Trophoblast cell (in vitro differentiated cells and primary cell): ENCODE measurements around the gene RNF114.

ENCODE experiments used
- DNase-seq, 2 donors: peaks; one replicate each; pipeline ENCODE4 v3.0.0-alpha.2; 2016
- H2AFZ ChIP-seq: 2 replicates; pipeline ENCODE4 v1.6.1; 2013; ENCODE audit warnings: low read length, moderate library complexity, mild to moderate bottlenecking; ENCODE audit not compliant: insufficient read depth, poor library complexity
- H2AK5ac ChIP-seq: 2 replicates; pipeline ENCODE4 v1.6.1; 2013; ENCODE audit warnings: mild to moderate bottlenecking, low read length
- H2BK120ac ChIP-seq: 2 replicates; pipeline ENCODE4 v1.6.1; 2013; ENCODE audit warnings: low read length, mild to moderate bottlenecking, moderate library complexity; ENCODE audit not compliant: insufficient read depth, poor library complexity
- H2BK12ac ChIP-seq: 2 replicates; pipeline ENCODE4 v1.6.1; 2013; ENCODE audit warnings: mild to moderate bottlenecking, low read length, moderate library complexity
- H2BK5ac ChIP-seq: 2 replicates; pipeline ENCODE4 v1.6.1; 2013; ENCODE audit warnings: low read length, low read depth, moderate library complexity, mild to moderate bottlenecking; ENCODE audit not compliant: poor library complexity
- H3K14ac ChIP-seq: 2 replicates; pipeline ENCODE4 v1.6.1; 2013; ENCODE audit warnings: mild to moderate bottlenecking, low read length
- H3K18ac ChIP-seq: 2 replicates; pipeline ENCODE4 v1.6.1; 2013; ENCODE audit warnings: mild to moderate bottlenecking, low read length
- H3K23ac ChIP-seq: 2 replicates; pipeline ENCODE4 v1.6.1; 2013; ENCODE audit warnings: low read length
- H3K27ac ChIP-seq: 2 replicates; pipeline ENCODE4 v1.5.1; 2013; ENCODE audit warnings: low read depth, mild to moderate bottlenecking, inconsistent platforms, low read length, moderate library complexity
- H3K27me3 ChIP-seq: 2 replicates; pipeline ENCODE4 v1.6.1; 2013; ENCODE audit warnings: inconsistent platforms, mild to moderate bottlenecking, low read length, moderate library complexity; ENCODE audit not compliant: insufficient read depth
- H3K36me3 ChIP-seq, 2 experiments: 1 replicate in 1 of 2; 2 replicates in 1 of 2; pipeline ENCODE4 v1.6.1; 2013; ENCODE audit warnings: low read length in 2 of 2, mild to moderate bottlenecking in 2 of 2, moderate library complexity in 1 of 2; ENCODE audit not compliant: insufficient read depth in 2 of 2, control insufficient read depth in 1 of 2
- H3K4ac ChIP-seq: 2 replicates; pipeline ENCODE4 v1.6.1; 2013; ENCODE audit warnings: low read depth, mild to moderate bottlenecking, low read length, moderate library complexity
- H3K4me1 ChIP-seq, 2 experiments: 1 replicate in 1 of 2; 2 replicates in 1 of 2; pipeline ENCODE4 v1.6.1; 2013; ENCODE audit warnings: low read length in 2 of 2, mild to moderate bottlenecking in 2 of 2, moderate library complexity in 1 of 2; ENCODE audit not compliant: insufficient read depth in 2 of 2, control insufficient read depth in 1 of 2
- H3K4me2 ChIP-seq: 2 replicates; pipeline ENCODE4 v1.6.1; 2013; ENCODE audit warnings: inconsistent platforms, mild to moderate bottlenecking, low read length, moderate library complexity
- H3K4me3 ChIP-seq: 2 replicates; pipeline ENCODE4 v1.5.1; 2013; ENCODE audit warnings: mild to moderate bottlenecking, low read depth, low read length, inconsistent platforms
- H3K79me1 ChIP-seq: one replicate; pipeline ENCODE4 v1.6.1; 2013; ENCODE audit warnings: low read length
- H3K79me2 ChIP-seq: 2 replicates; pipeline ENCODE4 v1.6.1; 2013; ENCODE audit warnings: low read length, mild to moderate bottlenecking; ENCODE audit not compliant: control insufficient read depth, insufficient read depth, poor library complexity
- H3K9ac ChIP-seq: 2 replicates; pipeline ENCODE4 v1.6.1; 2013; ENCODE audit warnings: mild to moderate bottlenecking, low read length
- H3K9me3 ChIP-seq: 2 replicates; pipeline ENCODE4 v1.6.1; 2013; ENCODE audit warnings: low read depth, mild to moderate bottlenecking, control low read depth, inconsistent platforms, low read length; ENCODE audit not compliant: insufficient read depth
- H4K12ac ChIP-seq: 2 replicates; pipeline ENCODE4 v1.6.1; 2013; ENCODE audit warnings: low read depth, mild to moderate bottlenecking, low read length, moderate library complexity
- H4K8ac ChIP-seq: 2 replicates; pipeline ENCODE4 v1.6.1; 2013; ENCODE audit warnings: low read depth, mild to moderate bottlenecking, low read length, moderate library complexity
- H4K91ac ChIP-seq: one replicate; pipeline ENCODE4 v1.6.1; 2013; ENCODE audit warnings: low read depth, mild to moderate bottlenecking, low read length, moderate library complexity
- WGBS: extraction: QIAGEN DNeasy Blood & Tissue Kit; methylation state at CpG from one replicate; pipeline ENCODE4 v1.1.7; 2013; ENCODE audit warnings: missing lambda C conversion rate; ENCODE audit not compliant: insufficient read length, insufficient coverage; ENCODE audit errors: extremely low coverage; 5-methylcytosine and 5-hydroxymethylcytosine counted together

RNF114 gene

DNA sequence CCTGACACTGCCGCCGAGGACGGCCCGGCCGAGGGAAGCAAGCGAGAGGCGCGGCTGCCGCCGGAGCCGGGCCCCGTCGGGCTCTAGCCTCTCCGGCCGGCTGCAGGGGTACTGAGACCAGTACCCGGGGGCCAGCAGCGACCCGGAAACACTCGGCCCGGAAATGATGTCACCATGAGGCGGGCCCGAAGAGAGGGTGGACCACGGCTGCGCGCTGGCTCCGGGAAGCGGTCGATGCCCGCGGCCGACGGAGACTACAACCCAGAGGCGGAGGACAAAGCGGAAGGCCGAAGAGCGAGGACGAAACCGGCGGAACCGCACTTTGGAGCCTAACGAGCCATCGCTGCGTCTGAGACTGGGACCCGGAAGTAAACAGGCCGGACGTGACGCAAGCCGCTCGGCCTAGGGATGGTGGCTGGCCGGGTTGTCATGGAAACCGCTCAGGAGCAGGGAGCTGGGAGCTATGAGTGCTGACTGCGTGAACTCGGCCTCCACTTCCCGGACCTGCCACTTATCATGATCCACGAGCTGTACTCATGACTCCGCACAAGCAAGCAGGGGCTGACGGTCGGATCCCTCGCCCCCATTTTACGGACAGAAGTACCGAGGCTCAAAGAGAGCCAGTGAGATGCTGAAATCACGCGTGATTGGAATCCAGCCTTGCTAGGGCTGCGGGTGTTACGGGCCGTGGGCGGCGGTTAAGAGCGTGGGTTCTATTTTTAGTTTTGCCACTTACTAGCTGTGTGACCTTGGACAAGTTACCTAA is 20.6 kb upstream of the RNF114 start, which contains the start of gene SPATA2:
TSS of gene SPATA2 (minus strand) at position 150 of the 766 bp plus-strand sequence. CDS start 7,039 bp downstream, outside the sequence.
- no peak within 1 kb of the TSS for H3K23ac ChIP-seq
- peak; percentile 96 to 98 for DNase-seq
- WGBS: no CpG with 5 or more reads among the region's 69 CpGs
- H3K4me1 ChIP-seq: peaks cover 6 to 9% of the 10 kb centered on the region in 2 experiments
- peak within 1 kb of the TSS; percentile 98 for H3K14ac ChIP-seq
- peak within 1 kb of the TSS; percentile 99 for H4K91ac ChIP-seq
- H3K79me2 ChIP-seq: peaks cover 8% of the 10 kb centered on the region
- peak within 1 kb of the TSS; percentile 92 for H3K4me3 ChIP-seq
- no peak within 1 kb of the TSS for H2BK12ac ChIP-seq
- H3K79me1 ChIP-seq: peaks cover 7% of the 10 kb centered on the region
- peak within 1 kb of the TSS; percentile 99 for H2BK5ac ChIP-seq
- H2AK5ac ChIP-seq: peak within 1 kb of the TSS; percentile 13
- peak within 1 kb of the TSS; percentile 100 for H2BK120ac ChIP-seq
- H3K27me3 ChIP-seq: no peaks in the 10 kb centered on the region
- no peaks in the 10 kb centered on the region for H3K36me3 ChIP-seq
- H3K18ac ChIP-seq: peak within 1 kb of the TSS; percentile 91
- peak within 1 kb of the TSS; percentile 98 for H2AFZ ChIP-seq
- peak within 1 kb of the TSS; percentile 83 for H3K4ac ChIP-seq
- H4K8ac ChIP-seq: peak within 1 kb of the TSS; percentile 99
- peak within 1 kb of the TSS; percentile 95 for H3K27ac ChIP-seq
- peak within 1 kb of the TSS; percentile 95 for H4K12ac ChIP-seq
- H3K9ac ChIP-seq: peak within 1 kb of the TSS; percentile 79
- peak within 1 kb of the TSS; percentile 68 for H3K4me2 ChIP-seq
- H3K9me3 ChIP-seq: no peaks in the 10 kb centered on the region

DNA sequence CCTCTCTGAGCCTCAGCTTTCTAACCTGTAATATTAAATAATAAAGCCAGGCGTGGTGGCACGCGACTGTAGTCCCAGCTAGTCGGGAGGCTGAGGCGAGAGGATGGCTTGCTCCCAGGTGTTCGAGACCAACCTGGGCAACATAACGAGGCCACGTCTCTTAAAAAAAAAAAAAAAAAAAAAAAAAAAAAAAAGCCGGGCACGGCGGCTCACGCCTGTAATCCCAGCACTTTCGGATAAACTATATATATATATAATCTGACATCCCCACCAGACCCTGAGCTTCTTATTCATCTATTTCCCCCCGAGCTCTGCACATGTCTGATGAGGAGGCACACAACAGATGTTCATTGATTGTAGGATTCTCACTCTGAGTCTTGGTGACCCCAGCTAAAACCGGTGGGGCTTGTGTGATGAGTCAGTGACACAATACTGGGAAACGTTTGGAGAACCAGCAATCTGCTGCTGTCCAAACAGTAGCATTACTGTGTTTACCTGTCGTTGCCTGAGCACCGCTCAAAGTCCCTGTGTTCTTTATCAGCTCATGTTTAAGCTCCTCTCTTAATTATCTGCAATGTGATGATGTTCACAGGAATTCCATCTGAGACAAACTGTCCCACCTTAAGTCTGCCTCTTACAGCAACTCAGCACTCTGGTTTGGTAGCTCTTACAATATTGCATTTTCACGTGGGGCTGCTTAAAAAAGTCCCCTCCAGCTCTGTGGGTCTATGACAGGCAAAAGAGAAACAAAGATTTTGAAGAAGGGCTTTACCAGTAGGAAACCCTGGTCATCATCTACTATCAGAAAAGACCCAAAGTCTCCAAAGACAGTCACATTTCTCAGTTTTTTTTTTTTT is 19.8 kb upstream of the RNF114 start:
- Histone ChIP-seq H3K4me1 (peaks cover 6 to 9% of the 10 kb centered on the region in 2 experiments), H3K79me2 (peaks cover 8% of the 10 kb centered on the region), H3K9ac (no peak overlapping the region), H3K4ac (no peak overlapping the region), H2BK12ac (no peak overlapping the region), H4K12ac (peak overlapping the region; percentile 1), H3K79me1 (peaks cover 7% of the 10 kb centered on the region), H4K8ac (peak overlapping the region; percentile 99), H3K9me3 (no peaks in the 10 kb centered on the region), H3K14ac (no peak overlapping the region), H3K23ac (no peak overlapping the region), H2AK5ac (no peak overlapping the region), H2BK120ac (no peak overlapping the region), H2BK5ac (no peak overlapping the region), H3K27me3 (no peaks in the 10 kb centered on the region), H3K27ac (no peak overlapping the region), H3K36me3 (no peaks in the 10 kb centered on the region), H3K4me2 (peak overlapping the region; percentile 68), H2AFZ (no peak overlapping the region), H4K91ac (peak overlapping the region; percentile 99), H3K4me3 (no peak overlapping the region), H3K18ac (no peak overlapping the region)
- DNase-seq: peak; percentile 87 to 93
- no CpG with 5 or more reads among the region's 19 CpGs for WGBS

DNA sequence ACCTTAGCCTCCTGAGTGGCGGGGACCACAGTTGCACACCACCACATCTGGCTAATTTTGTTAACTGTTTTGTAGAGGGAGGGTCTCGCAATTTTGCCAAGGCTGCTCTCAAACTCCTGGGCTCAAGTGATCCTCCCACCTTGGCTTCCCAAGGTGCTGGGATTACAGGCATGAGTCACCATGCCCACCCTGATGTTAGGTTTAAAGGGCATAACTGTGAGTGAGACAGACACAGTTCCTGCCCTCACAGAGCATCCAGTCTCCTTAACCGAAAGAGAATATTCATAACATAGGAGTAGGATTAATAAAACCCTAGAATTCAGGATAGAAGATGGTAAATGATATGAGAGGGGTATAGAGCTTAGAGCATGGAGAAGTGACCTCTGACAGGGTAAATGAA is 17.8 kb upstream of the RNF114 start:
- no peak for DNase-seq
- no peak overlapping the region for H2BK12ac ChIP-seq

DNA sequence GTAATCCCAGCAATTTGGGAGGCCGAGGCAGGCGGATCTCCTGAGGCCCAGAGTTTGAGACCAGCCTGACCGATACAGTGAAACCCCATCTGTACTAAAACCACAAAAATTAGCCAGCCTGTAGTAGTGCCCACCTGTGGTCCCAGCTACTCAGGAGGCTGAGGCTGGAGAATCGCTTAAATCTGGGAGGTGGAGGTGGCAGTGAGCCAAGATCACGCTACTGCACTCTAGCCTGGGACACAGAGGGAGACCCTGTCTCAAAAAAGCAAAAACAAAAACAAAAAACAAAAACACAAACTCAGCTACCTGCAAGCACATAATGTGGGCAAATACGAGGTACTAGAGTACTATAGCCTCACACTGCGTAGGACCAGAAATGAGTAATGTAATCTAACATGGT is 17.2 kb upstream of the RNF114 start:
- no peak overlapping the region for H2BK12ac ChIP-seq
- no peak overlapping the region for H3K14ac ChIP-seq
- no peak overlapping the region for H3K9ac ChIP-seq
- no peak overlapping the region for H3K4me3 ChIP-seq
- no peak for DNase-seq
- H4K91ac ChIP-seq: no peak overlapping the region
- peaks cover 6 to 8% of the 10 kb centered on the region in 2 experiments for H3K4me1 ChIP-seq
- H4K8ac ChIP-seq: no peak overlapping the region
- H3K27me3 ChIP-seq: no peaks in the 10 kb centered on the region
- H3K4me2 ChIP-seq: no peak overlapping the region
- no peak overlapping the region for H4K12ac ChIP-seq
- WGBS: no CpG with 5 or more reads among the region's 7 CpGs
- peaks cover 8% of the 10 kb centered on the region for H3K79me2 ChIP-seq
- H3K23ac ChIP-seq: no peak overlapping the region
- no peaks in the 10 kb centered on the region for H3K9me3 ChIP-seq
- H3K18ac ChIP-seq: no peak overlapping the region
- no peak overlapping the region for H2AK5ac ChIP-seq
- H3K27ac ChIP-seq: no peak overlapping the region
- no peak overlapping the region for H2AFZ ChIP-seq
- no peaks in the 10 kb centered on the region for H3K36me3 ChIP-seq
- H3K4ac ChIP-seq: no peak overlapping the region
- peaks cover 7% of the 10 kb centered on the region for H3K79me1 ChIP-seq
- H2BK5ac ChIP-seq: no peak overlapping the region
- no peak overlapping the region for H2BK120ac ChIP-seq

More for the DNA sequence above, 17.8 kb upstream of the RNF114 start:
- Histone ChIP-seq H2AFZ (no peak overlapping the region), H3K9me3 (no peaks in the 10 kb centered on the region), H4K12ac (no peak overlapping the region), H4K8ac (no peak overlapping the region), H3K9ac (no peak overlapping the region), H3K79me1 (peaks cover 7% of the 10 kb centered on the region), H2AK5ac (no peak overlapping the region), H3K4me3 (no peak overlapping the region), H3K4me1 (peaks cover 6 to 9% of the 10 kb centered on the region in 2 experiments), H3K27me3 (no peaks in the 10 kb centered on the region), H3K4me2 (no peak overlapping the region), H3K18ac (no peak overlapping the region), H3K14ac (no peak overlapping the region), H2BK120ac (no peak overlapping the region), H2BK5ac (no peak overlapping the region), H3K4ac (no peak overlapping the region), H4K91ac (no peak overlapping the region), H3K79me2 (peaks cover 8% of the 10 kb centered on the region), H3K27ac (no peak overlapping the region), H3K36me3 (no peaks in the 10 kb centered on the region), H3K23ac (no peak overlapping the region)
- WGBS: no CpG with 5 or more reads among the region's 3 CpGs
